Measurements from ENCODE around the gene TAF1B.

The TAF1B gene

GRCh38 chr2:9800639-9800974, 42.7 kb upstream of the TAF1B start:
- 87 to 94% methylated on average over 5 of the region's 5 CpGs for WGBS, 2 experiments
- no peak overlapping the region for H3K4me3 ChIP-seq (ENCODE audit: insufficient read depth, low read depth, low read length)
- H3K27me3 ChIP-seq (ENCODE audit: control insufficient read depth, insufficient read depth, low read length, poor library complexity, severe bottlenecking), result no peaks in the 10 kb centered on the region
- no peaks in the 10 kb centered on the region for H3K9me3 ChIP-seq (ENCODE audit: control insufficient read depth, low read length)
- no peaks in the 10 kb centered on the region for H3K36me3 ChIP-seq (ENCODE audit: control insufficient read depth, insufficient read depth, low read length)
- no peak overlapping the region for H3K27ac ChIP-seq (ENCODE audit: insufficient read depth, low read depth, low read length, poor library complexity, severe bottlenecking)
- peaks cover 13% of the 10 kb centered on the region for H3K4me1 ChIP-seq (ENCODE audit: control insufficient read depth, insufficient read depth, low read length)

- Histone ChIP-seq H3K27ac (ENCODE audit: insufficient read depth, low read depth, low read length, poor library complexity, severe bottlenecking) (no peak overlapping the region), H3K36me3 (ENCODE audit: control insufficient read depth, insufficient read depth, low read length) (no peaks in the 10 kb centered on the region), H3K27me3 (ENCODE audit: control insufficient read depth, insufficient read depth, low read length, poor library complexity, severe bottlenecking) (no peaks in the 10 kb centered on the region), H3K9me3 (ENCODE audit: control insufficient read depth, low read length) (no peaks in the 10 kb centered on the region), H3K4me3 (ENCODE audit: insufficient read depth, low read depth, low read length) (no peak overlapping the region), H3K4me1 (ENCODE audit: control insufficient read depth, insufficient read depth, low read length) (peaks cover 13% of the 10 kb centered on the region)
- 81 to 85% methylated on average over 25 of the region's 25 CpGs for WGBS, 2 experiments
Observed at GRCh38 chr2:9800975-9801726, 42.1 kb upstream of the TAF1B start.

- Histone ChIP-seq H3K9me3 (ENCODE audit: control insufficient read depth, low read length) (no peaks in the 10 kb centered on the region), H3K36me3 (ENCODE audit: control insufficient read depth, insufficient read depth, low read length) (no peaks in the 10 kb centered on the region), H3K4me1 (ENCODE audit: control insufficient read depth, insufficient read depth, low read length) (peaks cover 13% of the 10 kb centered on the region), H3K27me3 (ENCODE audit: control insufficient read depth, insufficient read depth, low read length, poor library complexity, severe bottlenecking) (no peaks in the 10 kb centered on the region), H3K27ac (ENCODE audit: insufficient read depth, low read depth, low read length, poor library complexity, severe bottlenecking) (no peak overlapping the region), H3K4me3 (ENCODE audit: insufficient read depth, low read depth, low read length) (no peak overlapping the region)
- WGBS, 2 experiments, result 91 to 92% methylated on average over 8 of the region's 8 CpGs
Observed at GRCh38 chr2:9802576-9802993, 40.7 kb upstream of the TAF1B start.

- no peak overlapping the region for H3K27ac ChIP-seq (ENCODE audit: insufficient read depth, low read depth, low read length, poor library complexity, severe bottlenecking)
- peaks cover 13% of the 10 kb centered on the region for H3K4me1 ChIP-seq (ENCODE audit: control insufficient read depth, insufficient read depth, low read length)
- WGBS, 2 experiments, result 79% methylated on average over 17 of the region's 17 CpGs
- no peaks in the 10 kb centered on the region for H3K36me3 ChIP-seq (ENCODE audit: control insufficient read depth, insufficient read depth, low read length)
- H3K27me3 ChIP-seq (ENCODE audit: control insufficient read depth, insufficient read depth, low read length, poor library complexity, severe bottlenecking), result no peaks in the 10 kb centered on the region
- no peak overlapping the region for H3K4me3 ChIP-seq (ENCODE audit: insufficient read depth, low read depth, low read length)
- no peaks in the 10 kb centered on the region for H3K9me3 ChIP-seq (ENCODE audit: control insufficient read depth, low read length)
Observed at GRCh38 chr2:9803023-9803805, 40.1 kb upstream of the TAF1B start.

GRCh38 chr2:9805435-9806297, 37.6 kb upstream of the TAF1B start:
- no peaks in the 10 kb centered on the region for H3K27me3 ChIP-seq (ENCODE audit: control insufficient read depth, insufficient read depth, low read length, poor library complexity, severe bottlenecking)
- H3K4me3 ChIP-seq (ENCODE audit: insufficient read depth, low read depth, low read length), result no peak overlapping the region
- H3K4me1 ChIP-seq (ENCODE audit: control insufficient read depth, insufficient read depth, low read length), result peaks cover 10% of the 10 kb centered on the region
- no peaks in the 10 kb centered on the region for H3K36me3 ChIP-seq (ENCODE audit: control insufficient read depth, insufficient read depth, low read length)
- H3K27ac ChIP-seq (ENCODE audit: insufficient read depth, low read depth, low read length, poor library complexity, severe bottlenecking), result no peak overlapping the region
- 90 to 94% methylated on average over 8 of the region's 8 CpGs for WGBS, 2 experiments
- no peaks in the 10 kb centered on the region for H3K9me3 ChIP-seq (ENCODE audit: control insufficient read depth, low read length)

- peaks cover 10% of the 10 kb centered on the region for H3K4me1 ChIP-seq (ENCODE audit: control insufficient read depth, insufficient read depth, low read length)
- no peaks in the 10 kb centered on the region for H3K27me3 ChIP-seq (ENCODE audit: control insufficient read depth, insufficient read depth, low read length, poor library complexity, severe bottlenecking)
- H3K4me3 ChIP-seq (ENCODE audit: insufficient read depth, low read depth, low read length), result no peak overlapping the region
- WGBS, 2 experiments, result 90 to 92% methylated on average over 1 of the region's 1 CpG
- no peak overlapping the region for H3K27ac ChIP-seq (ENCODE audit: insufficient read depth, low read depth, low read length, poor library complexity, severe bottlenecking)
- no peaks in the 10 kb centered on the region for H3K36me3 ChIP-seq (ENCODE audit: control insufficient read depth, insufficient read depth, low read length)
- no peaks in the 10 kb centered on the region for H3K9me3 ChIP-seq (ENCODE audit: control insufficient read depth, low read length)
Observed at GRCh38 chr2:9806298-9806610, 37.0 kb upstream of the TAF1B start.

- H3K27ac ChIP-seq (ENCODE audit: insufficient read depth, low read depth, low read length, poor library complexity, severe bottlenecking), result no peak overlapping the region
- no peaks in the 10 kb centered on the region for H3K9me3 ChIP-seq (ENCODE audit: control insufficient read depth, low read length)
- no peaks in the 10 kb centered on the region for H3K36me3 ChIP-seq (ENCODE audit: control insufficient read depth, insufficient read depth, low read length)
- H3K4me3 ChIP-seq (ENCODE audit: insufficient read depth, low read depth, low read length), result no peak overlapping the region
- H3K27me3 ChIP-seq (ENCODE audit: control insufficient read depth, insufficient read depth, low read length, poor library complexity, severe bottlenecking), result no peaks in the 10 kb centered on the region
- WGBS, 2 experiments, result 92 to 96% methylated on average over 12 of the region's 12 CpGs
- peaks cover 10% of the 10 kb centered on the region for H3K4me1 ChIP-seq (ENCODE audit: control insufficient read depth, insufficient read depth, low read length)
Observed at GRCh38 chr2:9806656-9807055, 36.6 kb upstream of the TAF1B start.

GRCh38 chr2:9807056-9807455, 36.2 kb upstream of the TAF1B start:
- Histone ChIP-seq H3K36me3 (ENCODE audit: control insufficient read depth, insufficient read depth, low read length) (no peaks in the 10 kb centered on the region), H3K4me1 (ENCODE audit: control insufficient read depth, insufficient read depth, low read length) (peaks cover 7% of the 10 kb centered on the region), H3K9me3 (ENCODE audit: control insufficient read depth, low read length) (no peaks in the 10 kb centered on the region), H3K27ac (ENCODE audit: insufficient read depth, low read depth, low read length, poor library complexity, severe bottlenecking) (no peak overlapping the region), H3K27me3 (ENCODE audit: control insufficient read depth, insufficient read depth, low read length, poor library complexity, severe bottlenecking) (no peaks in the 10 kb centered on the region), H3K4me3 (ENCODE audit: insufficient read depth, low read depth, low read length) (no peak overlapping the region)
- WGBS, 2 experiments, result 94% methylated on average over 15 of the region's 15 CpGs

- Histone ChIP-seq H3K9me3 (ENCODE audit: control insufficient read depth, low read length) (no peaks in the 10 kb centered on the region), H3K27ac (ENCODE audit: insufficient read depth, low read depth, low read length, poor library complexity, severe bottlenecking) (no peak overlapping the region), H3K27me3 (ENCODE audit: control insufficient read depth, insufficient read depth, low read length, poor library complexity, severe bottlenecking) (no peaks in the 10 kb centered on the region), H3K36me3 (ENCODE audit: control insufficient read depth, insufficient read depth, low read length) (no peaks in the 10 kb centered on the region), H3K4me3 (ENCODE audit: insufficient read depth, low read depth, low read length) (no peak overlapping the region), H3K4me1 (ENCODE audit: control insufficient read depth, insufficient read depth, low read length) (peaks cover 6% of the 10 kb centered on the region)
- 88 to 90% methylated on average over 13 of the region's 13 CpGs for WGBS, 2 experiments
Observed at GRCh38 chr2:9807555-9808305, 35.5 kb upstream of the TAF1B start.
